ENCODE data around the gene DNAJC27.
A peak's percentile ranks its signal among the peaks of the same experiment; 100 is the strongest.

Gene DNAJC27

DNA sequence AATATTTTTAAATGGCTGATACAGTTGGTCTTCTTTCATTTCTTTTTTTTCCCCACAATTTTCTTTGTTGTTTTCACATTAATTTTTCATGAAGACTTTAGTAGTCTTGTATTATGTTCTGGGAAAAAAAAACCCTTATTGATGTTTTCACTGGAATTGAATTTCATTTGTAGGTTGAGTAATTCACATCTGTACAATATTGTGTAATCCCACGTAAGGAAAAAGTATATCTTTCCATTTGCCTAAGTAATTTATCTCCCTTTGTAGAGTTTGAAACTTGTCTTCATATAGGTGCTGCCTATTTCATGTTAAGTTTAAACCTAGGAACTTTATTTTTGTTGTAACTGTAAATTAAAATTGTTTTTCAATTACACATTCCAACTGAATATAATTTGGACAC lies 2.0 kb downstream of the DNAJC27 start:
- DNase-seq: no peak

DNA sequence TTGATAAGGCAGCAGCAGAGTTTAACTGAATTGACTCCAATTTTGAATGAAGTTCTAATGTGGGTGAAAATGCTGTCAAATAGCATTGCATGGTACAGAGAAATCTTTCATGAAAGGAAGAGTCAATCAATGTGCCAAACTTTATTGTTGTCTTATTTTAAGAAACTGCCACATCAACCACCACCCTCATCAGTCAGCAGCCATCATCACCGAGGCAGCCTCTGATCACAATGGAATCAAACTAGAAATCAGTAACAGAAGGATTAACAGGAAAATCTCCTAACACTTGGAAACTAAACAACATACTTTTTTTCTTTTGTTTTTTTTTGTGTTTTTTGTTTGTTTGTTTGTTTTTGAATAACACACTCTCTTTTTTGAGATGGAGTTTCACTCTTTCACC lies 9.9 kb downstream of the DNAJC27 start:
- no peak for DNase-seq

DNA sequence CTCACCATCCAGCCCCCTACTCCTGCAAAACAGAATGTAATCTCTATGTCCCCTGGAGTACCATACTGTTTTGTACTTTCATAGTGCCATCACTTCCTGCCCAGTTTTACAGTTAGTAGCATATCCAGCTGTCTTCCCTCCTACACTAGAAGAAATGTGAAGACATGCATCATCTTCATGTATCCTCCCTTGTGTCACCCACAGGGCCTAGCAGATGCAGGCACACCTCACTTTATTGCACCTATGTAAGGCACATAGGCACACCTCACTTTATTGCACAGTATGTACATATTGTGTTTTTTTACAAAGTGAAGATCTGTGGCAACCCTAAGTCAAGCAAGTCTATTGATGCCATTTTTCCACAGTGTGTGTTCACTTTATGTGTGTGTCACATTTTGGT lies 12.0 kb downstream of the DNAJC27 start:
- DNase-seq: no peak

DNA sequence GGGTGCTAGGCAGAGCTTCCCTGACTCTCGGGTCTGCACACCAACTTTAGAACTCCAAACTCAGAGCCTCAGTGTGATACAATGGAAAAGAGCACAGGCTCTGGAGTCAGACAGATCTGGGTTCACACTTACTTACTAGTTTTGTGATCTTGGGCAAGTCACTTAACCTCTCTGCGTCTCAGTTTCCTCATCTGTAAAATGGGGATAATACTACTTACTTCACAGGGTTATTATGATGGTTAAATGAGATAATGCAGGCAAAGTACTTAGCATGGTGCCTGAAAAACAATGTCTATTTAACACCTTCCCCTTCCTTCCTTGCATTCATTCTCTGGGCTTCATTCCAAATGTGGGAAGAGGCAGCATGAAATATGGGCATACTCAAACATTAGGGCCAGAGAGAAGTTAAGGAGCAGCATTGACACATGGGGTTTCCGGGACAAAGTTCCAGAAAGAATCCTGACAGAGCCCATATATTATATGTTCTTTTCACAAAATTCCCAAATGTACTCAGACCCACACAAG lies 13.3 kb downstream of the DNAJC27 start:
- DNase-seq: no peak

DNA sequence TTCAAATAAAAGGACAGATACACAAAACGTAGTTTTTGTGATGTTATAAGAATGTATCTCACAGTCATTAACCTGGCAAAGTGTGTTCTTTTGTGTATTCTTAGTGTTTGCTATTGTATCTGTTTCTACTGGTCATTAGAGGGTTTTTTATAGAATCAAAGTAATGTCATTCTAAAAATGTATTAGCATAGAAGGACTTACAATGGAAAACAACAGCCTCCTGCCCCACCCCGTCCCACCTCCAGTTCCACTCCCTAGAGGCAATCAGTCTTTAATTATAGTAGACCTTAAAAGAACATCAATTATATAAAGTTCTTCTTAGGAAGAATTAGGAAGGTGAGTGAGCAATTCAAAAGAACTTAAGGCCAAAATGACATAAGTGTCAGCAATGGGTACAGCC lies 13.8 kb downstream of the DNAJC27 start:
- no peak for DNase-seq

DNA sequence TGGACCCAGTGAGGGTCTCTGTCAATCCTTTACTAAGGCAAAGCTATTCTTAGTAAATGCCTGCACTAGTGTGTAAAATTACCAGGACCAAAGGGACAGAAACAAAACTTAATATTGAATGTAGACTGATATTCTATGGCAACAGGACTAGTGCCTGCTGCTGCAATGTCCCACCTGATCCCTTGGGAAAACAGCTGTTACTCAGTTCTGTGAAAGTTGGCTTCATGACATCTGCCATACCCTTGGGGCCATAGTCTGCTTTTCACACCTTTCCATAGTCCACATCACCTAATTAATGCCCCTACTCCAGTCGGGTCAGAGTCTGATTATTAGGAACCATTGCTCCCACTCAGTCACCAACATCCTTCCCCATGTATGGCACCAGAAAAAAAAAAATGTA lies 14.5 kb downstream of the DNAJC27 start:
- no peak for DNase-seq

DNA sequence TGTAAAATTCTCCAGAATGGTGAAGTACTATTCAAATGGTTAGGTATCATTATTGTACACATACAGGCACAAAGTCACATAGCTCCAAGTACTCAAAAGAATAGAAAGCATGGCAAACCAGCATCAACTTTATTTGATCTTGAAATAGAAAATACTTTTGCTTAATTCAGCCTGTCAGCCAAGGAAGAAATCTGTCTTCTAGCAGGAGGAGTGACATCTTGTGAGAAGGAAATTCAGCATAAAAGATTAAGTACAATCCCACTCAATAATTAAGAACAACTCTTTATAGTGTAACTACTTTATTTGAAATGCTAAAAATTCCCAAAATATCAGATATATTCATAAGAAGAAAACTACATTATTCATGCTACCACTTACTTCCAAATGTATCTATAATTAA lies 15.8 kb downstream of the DNAJC27 start:
- DNase-seq: no peak

DNA sequence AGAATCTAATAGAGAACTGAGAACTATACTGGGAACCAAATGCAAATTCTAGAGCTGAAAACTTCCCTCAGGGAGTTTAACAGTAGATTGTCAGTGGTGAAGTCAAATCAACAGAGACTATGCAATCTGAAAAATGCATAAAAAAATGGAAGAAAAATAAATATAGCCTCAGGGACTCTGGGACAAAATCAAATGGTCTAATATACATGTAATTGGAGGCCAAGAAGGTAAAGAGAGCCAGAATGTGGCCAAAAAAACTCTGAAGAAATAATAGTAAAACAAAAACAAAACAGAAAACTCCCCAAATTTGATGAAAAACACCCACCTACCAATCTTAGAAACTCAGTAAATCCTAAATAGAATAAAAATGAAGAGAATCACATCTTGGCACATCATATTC lies 16.5 kb downstream of the DNAJC27 start:
- DNase-seq: no peak

DNA sequence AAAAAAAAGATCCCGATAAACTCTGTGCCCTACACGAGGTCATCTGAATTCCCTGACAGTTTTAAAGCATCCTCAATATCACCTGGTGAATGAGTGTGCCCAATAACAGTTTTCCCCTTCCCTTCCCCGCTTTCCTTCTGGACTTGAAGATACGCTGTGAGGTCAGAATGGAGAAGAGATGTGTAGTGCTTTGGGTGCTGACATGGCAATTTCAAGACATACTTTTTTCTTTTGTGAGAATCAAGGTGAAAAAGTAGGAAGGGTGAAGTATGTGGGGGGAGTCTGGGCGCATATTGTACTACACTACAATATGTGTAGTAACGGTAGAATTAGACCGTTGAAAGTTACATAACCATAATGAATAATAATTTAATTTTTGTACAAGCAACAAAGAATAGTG lies 21.7 kb downstream of the DNAJC27 start:
- DNase-seq: no peak

DNA sequence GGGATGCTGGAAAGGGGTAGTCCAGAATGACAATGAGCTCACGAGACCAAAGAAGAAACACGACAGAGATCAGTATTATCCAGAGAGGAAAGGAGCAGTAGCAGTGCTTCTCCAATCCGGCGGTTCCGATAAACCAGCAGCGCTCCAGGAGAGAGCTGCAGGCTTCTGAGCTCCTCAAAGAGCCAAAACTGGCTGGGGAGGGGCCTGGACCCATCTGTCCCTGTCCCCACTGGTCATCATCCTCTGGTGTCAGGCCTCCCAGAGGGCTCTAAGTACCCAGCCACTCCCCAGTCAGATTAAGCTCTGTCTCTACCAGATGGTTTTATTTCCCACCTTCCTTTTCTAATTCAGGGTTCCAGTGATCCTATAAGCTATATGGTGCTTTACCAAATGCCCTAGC lies 23.2 kb downstream of the DNAJC27 start:
- DNase-seq: no peak

DNA sequence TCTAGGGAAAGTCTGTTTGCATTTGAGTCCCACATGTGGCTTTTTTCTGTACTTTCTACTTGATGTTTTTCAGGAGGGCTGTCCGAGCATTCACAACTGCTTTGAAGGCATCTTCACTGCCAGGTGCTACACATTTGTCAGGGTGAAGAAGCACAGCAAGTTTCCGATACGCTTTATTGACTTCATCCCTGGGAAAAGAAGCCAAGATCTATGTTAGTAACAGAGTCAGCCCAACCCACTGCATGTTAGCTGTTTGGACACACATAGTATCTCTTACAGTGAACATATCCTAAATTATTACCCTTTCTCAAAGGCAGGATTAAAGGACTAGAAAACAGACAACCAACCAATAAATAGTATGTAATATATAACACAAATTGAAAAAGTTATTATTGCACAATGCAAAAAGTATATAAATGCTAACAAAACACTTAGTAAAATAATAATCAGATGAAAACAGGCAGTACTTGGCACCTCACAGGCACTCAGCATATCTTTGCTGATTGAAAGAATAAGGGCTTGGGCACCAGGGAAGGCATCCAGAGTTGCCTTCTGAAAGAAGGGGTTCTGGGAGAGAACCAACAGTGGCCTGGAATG lies 24.1 kb downstream of the DNAJC27 start:
- DNase-seq: no peak

DNA sequence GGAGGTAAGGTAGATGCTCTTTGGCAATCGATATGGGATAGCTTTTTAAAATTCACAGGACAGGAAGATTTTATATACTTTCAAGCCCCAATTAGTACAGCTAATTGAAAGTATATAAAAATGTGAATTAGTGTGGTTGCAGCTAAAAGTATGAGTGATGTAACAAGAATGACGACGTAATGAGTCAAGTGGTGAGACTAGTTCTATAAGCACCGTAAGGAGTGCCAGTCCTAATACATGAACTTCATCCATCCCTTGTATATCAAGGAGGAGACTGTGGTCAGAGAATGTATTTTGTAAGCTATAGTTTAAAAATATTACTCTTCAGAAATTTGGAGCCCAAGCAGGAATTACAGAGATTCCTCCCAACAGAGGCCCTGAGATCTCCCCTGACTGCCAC lies 25.8 kb downstream of the DNAJC27 start:
- no peak for DNase-seq

DNA sequence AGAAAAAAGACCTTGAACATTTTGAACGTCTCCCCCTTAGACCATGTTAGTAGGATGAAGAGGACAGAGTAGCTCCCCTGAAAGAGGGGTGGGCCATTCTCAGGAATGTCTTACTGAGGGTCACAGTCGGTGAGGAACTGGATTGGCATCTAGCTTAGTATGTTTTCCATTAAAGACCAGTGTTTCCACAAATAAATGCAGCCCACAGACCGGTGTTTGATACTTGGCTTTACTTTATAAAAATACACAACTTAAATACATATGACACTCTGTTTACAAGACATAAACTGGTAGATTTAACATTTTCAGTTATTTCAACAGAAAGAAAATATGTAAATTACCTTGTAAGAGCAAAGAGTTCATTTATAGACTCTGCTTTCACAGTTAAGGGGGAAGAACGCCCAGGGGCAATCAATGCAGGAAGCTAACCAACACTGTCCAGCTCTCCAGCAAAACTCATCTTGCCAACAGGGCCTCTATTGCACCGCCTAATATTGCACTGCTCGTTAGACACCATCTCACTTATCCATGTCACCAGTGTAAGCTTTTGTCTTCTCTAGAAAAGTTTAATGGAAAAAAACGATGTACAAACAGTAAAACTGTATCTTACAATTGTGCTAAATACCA lies 28.2 kb downstream of the DNAJC27 start:
- DNase-seq: no peak

DNA sequence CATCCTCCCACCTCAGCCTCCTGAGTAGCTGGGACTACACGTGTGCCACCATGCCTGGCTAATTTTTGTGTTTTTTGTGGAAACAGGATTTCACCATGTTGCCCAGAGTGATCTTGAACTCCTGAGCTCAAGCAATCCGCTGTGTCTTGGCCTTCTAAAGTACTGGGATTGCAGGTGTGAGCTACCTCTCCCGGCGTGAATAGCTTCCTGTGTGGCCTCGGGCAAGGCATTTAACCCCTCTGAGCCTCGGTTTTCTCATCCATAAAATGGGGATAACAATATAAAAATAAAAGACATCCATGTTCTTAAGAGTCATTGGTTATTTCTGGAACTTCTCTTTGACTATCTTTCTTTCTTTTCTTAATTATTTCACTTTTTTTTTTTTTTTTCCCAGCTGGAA lies 32.4 kb downstream of the DNAJC27 start:
- DNase-seq: no peak

DNA sequence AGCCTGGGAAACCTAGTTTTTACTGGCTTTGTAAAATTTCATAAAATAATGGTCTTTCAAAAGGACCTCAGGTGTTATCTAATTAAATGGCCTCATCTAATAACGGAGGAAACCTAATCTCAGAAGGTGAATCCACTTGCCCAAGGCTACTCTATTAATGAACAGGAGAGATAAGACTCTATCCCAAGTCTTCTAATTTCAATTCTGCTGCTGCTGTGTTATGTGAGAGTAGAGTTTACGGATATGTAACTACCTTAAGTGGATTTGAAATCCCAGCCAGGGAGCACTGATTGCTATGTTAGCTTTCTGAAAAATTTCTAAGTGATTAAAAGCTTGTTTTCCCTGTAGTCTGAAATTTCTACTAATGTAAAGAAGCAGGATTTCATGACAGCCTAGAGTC lies 34.5 kb downstream of the DNAJC27 start:
- DNase-seq: no peak

DNA sequence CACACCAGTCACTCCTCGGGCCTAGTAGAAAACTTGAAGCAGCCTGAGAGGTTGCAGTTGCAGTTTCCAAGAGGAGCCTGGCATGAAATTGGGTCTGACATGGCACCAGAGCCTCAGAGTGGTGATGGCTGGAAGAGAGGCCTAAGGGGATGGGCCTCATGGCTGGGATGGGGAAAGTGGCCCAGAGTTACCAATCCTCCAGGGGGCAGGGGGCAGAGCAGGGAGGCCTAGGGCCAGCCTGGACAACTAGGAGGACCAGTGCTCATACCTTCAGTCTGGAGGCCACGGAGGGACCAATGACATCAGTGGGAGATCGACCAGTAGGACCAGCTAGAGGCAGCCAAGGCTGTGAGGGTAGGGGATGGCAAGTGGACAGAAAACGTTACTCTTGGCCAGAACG lies 36.6 kb downstream of the DNAJC27 start:
- DNase-seq: no peak

DNA sequence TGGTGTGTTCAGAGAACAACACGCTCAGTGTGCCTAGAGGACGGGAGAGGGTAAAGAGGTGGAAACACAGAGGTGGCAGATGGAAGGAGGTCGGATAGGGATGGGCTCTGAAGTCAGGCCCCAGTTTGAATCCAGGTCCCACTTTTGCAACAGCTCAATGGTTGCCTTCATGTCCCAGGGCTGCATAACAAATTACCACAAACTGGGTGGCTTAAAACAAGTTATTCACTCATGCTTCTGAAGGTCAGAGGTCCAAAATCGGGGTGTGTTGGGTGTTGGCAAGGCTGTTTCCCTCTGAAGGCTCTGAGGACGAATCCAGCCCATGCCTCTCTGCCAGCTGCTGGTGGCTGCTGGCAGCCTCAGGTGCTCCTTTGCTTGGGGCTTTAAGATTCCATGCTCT lies 39.0 kb downstream of the DNAJC27 start:
- no peak for DNase-seq

DNA sequence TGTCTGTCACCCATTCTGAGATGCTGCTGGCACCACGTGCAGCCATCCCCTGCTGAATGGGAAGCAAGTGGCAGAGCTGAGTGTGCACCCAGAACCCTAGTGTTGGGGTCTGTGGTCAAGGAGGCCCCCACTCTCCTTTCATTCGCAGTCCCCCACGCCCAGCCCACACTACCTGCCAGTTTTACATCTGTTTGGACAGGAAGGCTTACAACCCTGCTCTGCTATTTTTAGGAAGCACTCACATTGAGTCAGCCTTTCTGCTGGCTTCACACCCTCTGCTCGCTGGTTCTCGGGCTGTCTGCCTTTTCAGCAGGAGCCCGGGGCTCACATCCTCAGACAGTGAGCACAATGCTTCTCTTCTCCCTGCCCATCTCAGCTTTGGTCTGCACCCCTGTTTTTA lies 41.0 kb downstream of the DNAJC27 start:
- DNase-seq: no peak

DNA sequence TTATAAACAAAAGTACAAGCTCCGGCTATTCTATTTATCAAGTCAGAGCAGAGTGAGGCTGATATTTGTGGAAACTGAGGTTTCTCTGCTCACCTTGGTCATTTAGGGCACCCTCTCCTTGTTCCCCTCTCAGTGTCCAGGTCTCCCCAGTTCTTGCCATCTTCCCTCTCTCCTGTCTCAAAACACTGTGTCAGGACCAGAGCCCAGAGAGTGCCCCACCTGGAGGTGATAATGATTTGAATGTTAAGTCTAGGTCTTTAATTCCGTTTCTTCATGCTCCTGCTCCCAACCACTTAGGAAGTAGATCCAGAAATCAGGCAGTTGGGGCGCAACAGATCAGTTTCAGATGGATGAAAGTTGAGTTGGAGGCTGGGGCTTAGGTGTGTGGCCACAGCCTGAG lies 42.5 kb downstream of the DNAJC27 start:
- DNase-seq: no peak

DNA sequence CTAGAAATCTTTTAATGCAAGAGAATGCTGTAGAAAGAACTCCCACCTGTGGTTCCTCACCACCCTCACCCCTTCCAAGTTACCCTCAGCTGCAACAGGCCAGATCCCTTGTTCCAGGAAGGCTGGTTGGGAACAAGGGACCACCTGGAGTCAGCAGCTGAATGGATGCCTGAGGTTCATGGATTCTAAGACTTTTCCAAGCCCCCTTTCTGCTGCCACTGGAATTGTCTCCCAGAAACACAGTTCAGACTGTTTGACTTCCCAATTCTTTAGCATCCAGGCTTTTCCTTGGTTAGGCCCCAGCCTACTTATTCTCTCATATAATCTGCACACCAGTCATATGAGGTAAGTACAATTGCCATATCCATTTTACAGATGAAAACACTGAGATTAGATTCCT lies 43.7 kb downstream of the DNAJC27 start:
- DNase-seq: no peak

DNA sequence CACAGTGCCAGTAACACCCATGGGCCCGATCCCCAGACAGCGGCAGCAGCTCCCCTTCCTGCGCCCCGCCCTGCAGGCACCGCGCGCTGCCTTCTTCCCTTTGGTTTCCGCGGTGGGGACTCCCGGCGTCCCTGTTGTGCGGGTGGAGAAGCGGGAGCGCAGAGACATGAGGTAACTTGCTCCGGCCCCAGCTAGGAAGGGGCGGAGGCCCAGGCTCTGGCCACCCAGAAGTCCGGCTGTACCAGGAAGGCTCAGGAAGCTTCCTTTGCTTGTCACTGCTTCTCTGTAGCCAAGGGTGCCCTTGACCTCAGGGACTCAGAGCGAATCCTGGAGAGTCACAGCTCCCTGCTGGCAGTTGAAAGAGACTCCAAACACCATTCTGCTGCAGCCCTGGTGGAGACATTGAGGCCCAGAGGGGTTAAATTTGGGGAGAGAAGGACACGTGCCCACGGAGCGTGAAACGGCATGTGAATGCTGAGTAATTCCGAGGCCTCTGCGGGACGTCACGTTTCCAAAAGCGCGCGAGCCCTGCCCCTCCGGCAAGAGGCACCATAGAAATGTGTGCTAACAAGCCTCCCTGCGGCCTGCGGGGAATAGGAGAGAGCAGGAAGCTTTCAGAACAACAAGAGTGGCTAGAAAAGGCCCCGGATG lies 45.0 kb downstream of the DNAJC27 start:
- peak; percentile 75 for DNase-seq

DNA sequence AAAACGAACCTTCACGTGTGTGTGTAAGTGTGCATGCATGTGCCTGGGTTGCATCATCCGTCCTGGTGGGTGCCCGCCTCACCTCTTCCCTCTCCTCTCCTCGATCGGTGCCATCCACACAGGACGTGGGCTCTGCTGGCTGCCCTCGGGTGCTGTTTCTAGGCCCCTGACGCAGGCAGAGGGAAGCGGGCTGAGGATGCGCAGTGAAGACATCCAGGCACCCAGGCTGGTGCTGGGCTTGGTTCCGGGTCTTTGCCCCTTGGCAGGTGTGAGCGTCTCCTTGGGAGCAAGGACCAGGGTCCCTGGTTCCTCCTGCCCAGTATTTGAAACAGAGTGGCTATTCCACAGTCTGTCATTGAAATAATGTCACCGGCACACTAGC lies 45.5 kb downstream of the DNAJC27 start:
- DNase-seq: no peak

DNA sequence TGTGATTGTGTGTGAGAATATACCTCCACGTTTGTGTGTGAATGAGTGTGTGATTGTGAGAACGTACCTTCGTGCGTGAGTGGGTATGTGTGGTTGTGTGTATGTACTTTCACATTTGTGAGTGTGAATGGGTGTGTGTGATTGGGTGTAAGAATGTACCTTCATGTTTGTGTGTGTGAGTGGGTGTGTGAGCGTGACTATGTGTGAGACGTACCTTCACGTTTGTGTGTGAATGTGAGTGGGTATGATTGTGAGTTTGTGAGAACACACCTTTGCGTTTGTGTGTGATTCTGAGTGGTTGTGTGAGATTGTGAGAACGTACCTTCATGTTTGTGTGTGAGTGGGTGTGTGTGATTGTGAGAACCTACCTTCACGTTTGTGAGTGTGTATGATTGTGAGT lies 45.9 kb downstream of the DNAJC27 start:
- no peak for DNase-seq

DNA sequence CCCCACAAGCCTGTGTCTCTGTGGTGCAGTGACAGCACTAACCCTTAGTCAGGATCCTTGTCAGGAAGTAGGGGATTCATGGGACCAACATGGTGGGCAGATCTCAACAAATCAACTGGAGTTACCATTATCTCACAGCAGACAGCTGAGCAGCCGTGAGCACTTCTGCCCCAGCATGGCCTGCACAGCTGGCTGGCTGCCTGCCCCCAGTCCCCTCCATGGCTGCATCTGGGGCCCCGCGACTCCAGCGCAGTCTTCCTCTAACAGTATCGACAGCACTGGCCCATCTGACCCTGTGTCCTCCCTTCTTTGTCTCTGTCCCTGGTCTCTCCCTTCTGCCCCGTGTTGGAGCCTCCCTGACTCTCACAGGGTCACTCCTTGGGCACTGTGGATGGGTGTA lies 47.0 kb downstream of the DNAJC27 start:
- no peak for DNase-seq

DNA sequence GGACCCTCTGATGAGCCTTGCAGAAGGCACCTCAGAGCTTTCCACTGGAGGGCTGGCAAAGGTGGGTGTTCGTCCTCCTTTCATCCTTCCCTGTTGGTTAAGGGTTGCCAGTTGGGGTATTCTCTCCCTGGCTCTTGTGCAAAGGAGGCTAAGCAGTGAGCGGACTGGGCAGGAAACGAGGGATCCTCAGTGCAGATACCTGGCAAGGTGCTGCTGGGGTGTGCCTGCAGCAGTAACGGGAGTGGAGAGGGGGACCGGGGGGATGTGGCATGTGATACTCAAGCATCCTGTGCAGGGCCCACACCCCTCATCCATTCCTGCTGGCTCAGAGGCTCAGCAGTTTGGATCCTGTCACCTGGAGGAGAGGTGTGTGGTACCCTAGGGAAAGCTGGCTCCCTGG lies 47.5 kb downstream of the DNAJC27 start:
- DNase-seq: no peak
